ENCODE measurements around the gene RHOXF2.
"Not testable (repeated sequence)": the region's sequence is repeated elsewhere in the genome, so short reads cannot be mapped to it uniquely, and the experiment has no call there.

The RHOXF2 gene

GRCh38 chrX:120120223-120120622 is 38.2 kb upstream of the RHOXF2 start:
- Histone ChIP-seq H3K27ac (ENCODE audit: low read depth, low read length) (no peak overlapping the region), H3K36me3 (ENCODE audit: control insufficient read depth in 1 of 2, insufficient read depth in 2 of 2, low read length in 2 of 2) (no peaks in the 10 kb centered on the region), H3K23ac (ENCODE audit: low read length) (no peak overlapping the region), H3K9me3 (ENCODE audit: insufficient read depth, low read depth, low read length) (no peaks in the 10 kb centered on the region), H4K8ac (ENCODE audit: low read depth, low read length) (no peak overlapping the region), H3K14ac (ENCODE audit: low read length) (no peak overlapping the region), H2AK5ac (ENCODE audit: low read length) (no peak overlapping the region), H4K91ac (ENCODE audit: low read depth, low read length) (no peak overlapping the region), H3K79me2 (ENCODE audit: control insufficient read depth, insufficient read depth, low read length, poor library complexity) (no peaks in the 10 kb centered on the region), H3K79me1 (ENCODE audit: low read length) (no peaks in the 10 kb centered on the region), H3K4me1 (ENCODE audit: control insufficient read depth in 1 of 2, insufficient read depth in 2 of 2, low read length in 2 of 2) (no peaks in the 10 kb centered on the region), H4K12ac (ENCODE audit: low read depth, low read length) (no peak overlapping the region), H3K4me2 (ENCODE audit: low read length) (no peak overlapping the region), H2AFZ (ENCODE audit: insufficient read depth, low read length, poor library complexity) (no peak overlapping the region), H3K4ac (ENCODE audit: low read depth, low read length) (no peak overlapping the region), H3K4me3 (ENCODE audit: low read depth, low read length) (no peak overlapping the region), H2BK12ac (ENCODE audit: low read length) (no peak overlapping the region), H3K9ac (ENCODE audit: low read length) (no peak overlapping the region), H3K27me3 (ENCODE audit: insufficient read depth, low read length) (no peaks in the 10 kb centered on the region), H2BK120ac (ENCODE audit: insufficient read depth, low read length, poor library complexity) (no peak overlapping the region), H2BK5ac (ENCODE audit: low read depth, low read length, poor library complexity) (no peak overlapping the region), H3K18ac (ENCODE audit: low read length) (no peak overlapping the region)
- DNase-seq: no peak
- WGBS (ENCODE audit: extremely low coverage, insufficient coverage, insufficient read length): no CpG with 5 or more reads among the region's 12 CpGs

GRCh38 chrX:120125444-120125843 is 33.0 kb upstream of the RHOXF2 start:
- no peaks in the 10 kb centered on the region for H3K27me3 ChIP-seq (ENCODE audit: insufficient read depth, low read length)
- no peak overlapping the region for H3K9ac ChIP-seq (ENCODE audit: low read length)
- H3K79me2 ChIP-seq (ENCODE audit: control insufficient read depth, insufficient read depth, low read length, poor library complexity): no peaks in the 10 kb centered on the region
- H2AFZ ChIP-seq (ENCODE audit: insufficient read depth, low read length, poor library complexity): no peak overlapping the region
- H2AK5ac ChIP-seq (ENCODE audit: low read length): no peak overlapping the region
- H3K18ac ChIP-seq (ENCODE audit: low read length): no peak overlapping the region
- H4K8ac ChIP-seq (ENCODE audit: low read depth, low read length): no peak overlapping the region
- no peaks in the 10 kb centered on the region for H3K9me3 ChIP-seq (ENCODE audit: insufficient read depth, low read depth, low read length)
- no peaks in the 10 kb centered on the region for H3K4me1 ChIP-seq (ENCODE audit: control insufficient read depth in 1 of 2, insufficient read depth in 2 of 2, low read length in 2 of 2)
- H3K36me3 ChIP-seq (ENCODE audit: control insufficient read depth in 1 of 2, insufficient read depth in 2 of 2, low read length in 2 of 2): no peaks in the 10 kb centered on the region
- H3K27ac ChIP-seq (ENCODE audit: low read depth, low read length): no peak overlapping the region
- H4K12ac ChIP-seq (ENCODE audit: low read depth, low read length): no peak overlapping the region
- no peak overlapping the region for H4K91ac ChIP-seq (ENCODE audit: low read depth, low read length)
- no peak overlapping the region for H2BK120ac ChIP-seq (ENCODE audit: insufficient read depth, low read length, poor library complexity)
- H3K4me3 ChIP-seq (ENCODE audit: low read depth, low read length): no peak overlapping the region
- no CpG with 5 or more reads among the region's 3 CpGs for WGBS (ENCODE audit: extremely low coverage, insufficient coverage, insufficient read length)
- no peaks in the 10 kb centered on the region for H3K79me1 ChIP-seq (ENCODE audit: low read length)
- H3K23ac ChIP-seq (ENCODE audit: low read length): no peak overlapping the region
- no peak overlapping the region for H2BK5ac ChIP-seq (ENCODE audit: low read depth, low read length, poor library complexity)
- no peak overlapping the region for H3K14ac ChIP-seq (ENCODE audit: low read length)
- H3K4ac ChIP-seq (ENCODE audit: low read depth, low read length): no peak overlapping the region
- no peak for DNase-seq
- H3K4me2 ChIP-seq (ENCODE audit: low read length): no peak overlapping the region
- no peak overlapping the region for H2BK12ac ChIP-seq (ENCODE audit: low read length)

DNA sequence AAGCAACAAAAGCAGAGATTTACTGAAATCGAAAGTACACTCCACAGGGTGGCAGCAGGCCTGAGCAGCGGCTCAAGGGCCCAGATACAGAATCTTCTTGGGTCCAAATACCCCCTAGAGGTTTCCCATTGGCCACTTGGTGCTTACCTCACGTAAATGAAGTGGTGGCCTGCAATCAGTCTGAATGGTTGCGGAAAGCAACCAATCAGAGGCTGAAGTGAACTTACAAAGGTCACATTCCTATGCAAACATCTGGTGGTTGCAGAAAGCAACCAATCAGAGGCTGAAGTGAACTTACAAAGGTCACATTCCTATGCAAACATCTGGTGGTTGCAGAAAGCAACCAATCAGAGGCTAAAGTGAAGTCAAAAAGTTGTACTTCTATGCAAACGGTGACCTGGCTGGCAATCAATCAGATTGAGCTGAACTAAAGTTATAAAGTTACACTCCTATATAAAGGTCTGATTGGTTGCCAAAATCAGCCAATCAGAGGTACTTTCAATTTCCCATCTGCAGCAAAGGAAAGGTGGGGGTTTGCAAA is 30.0 kb upstream of the RHOXF2 start:
- no CpG with 5 or more reads among the region's 5 CpGs for WGBS (ENCODE audit: extremely low coverage, insufficient coverage, insufficient read length)
- H3K27ac ChIP-seq (ENCODE audit: low read depth, low read length); H3K4ac ChIP-seq (ENCODE audit: low read depth, low read length); H3K4me3 ChIP-seq (ENCODE audit: low read depth, low read length); DNase-seq; H3K14ac ChIP-seq (ENCODE audit: low read length); H2BK12ac ChIP-seq (ENCODE audit: low read length); H3K4me1 ChIP-seq (ENCODE audit: control insufficient read depth in 1 of 2, insufficient read depth in 2 of 2, low read length in 2 of 2); H3K4me2 ChIP-seq (ENCODE audit: low read length); H4K91ac ChIP-seq (ENCODE audit: low read depth, low read length); H3K9me3 ChIP-seq (ENCODE audit: insufficient read depth, low read depth, low read length); H3K27me3 ChIP-seq (ENCODE audit: insufficient read depth, low read length); H2AFZ ChIP-seq (ENCODE audit: insufficient read depth, low read length, poor library complexity); H2BK5ac ChIP-seq (ENCODE audit: low read depth, low read length, poor library complexity); H3K9ac ChIP-seq (ENCODE audit: low read length); H3K79me1 ChIP-seq (ENCODE audit: low read length); H3K23ac ChIP-seq (ENCODE audit: low read length); H3K18ac ChIP-seq (ENCODE audit: low read length); H2BK120ac ChIP-seq (ENCODE audit: insufficient read depth, low read length, poor library complexity); H3K36me3 ChIP-seq (ENCODE audit: control insufficient read depth in 1 of 2, insufficient read depth in 2 of 2, low read length in 2 of 2); H4K8ac ChIP-seq (ENCODE audit: low read depth, low read length); H3K79me2 ChIP-seq (ENCODE audit: control insufficient read depth, insufficient read depth, low read length, poor library complexity); H2AK5ac ChIP-seq (ENCODE audit: low read length); H4K12ac ChIP-seq (ENCODE audit: low read depth, low read length): not testable (repeated sequence)

GRCh38 chrX:120136128-120136527 is 22.3 kb upstream of the RHOXF2 start:
- Histone ChIP-seq H3K79me2 (ENCODE audit: control insufficient read depth, insufficient read depth, low read length, poor library complexity) (no peaks in the 10 kb centered on the region), H2BK12ac (ENCODE audit: low read length) (no peak overlapping the region), H4K91ac (ENCODE audit: low read depth, low read length) (no peak overlapping the region), H3K27ac (ENCODE audit: low read depth, low read length) (no peak overlapping the region), H2AK5ac (ENCODE audit: low read length) (no peak overlapping the region), H2AFZ (ENCODE audit: insufficient read depth, low read length, poor library complexity) (no peak overlapping the region), H3K4me3 (ENCODE audit: low read depth, low read length) (no peak overlapping the region), H3K14ac (ENCODE audit: low read length) (no peak overlapping the region), H4K8ac (ENCODE audit: low read depth, low read length) (no peak overlapping the region), H3K79me1 (ENCODE audit: low read length) (no peaks in the 10 kb centered on the region), H3K27me3 (ENCODE audit: insufficient read depth, low read length) (no peaks in the 10 kb centered on the region), H3K4me2 (ENCODE audit: low read length) (no peak overlapping the region), H3K36me3 (ENCODE audit: control insufficient read depth in 1 of 2, insufficient read depth in 2 of 2, low read length in 2 of 2) (no peaks in the 10 kb centered on the region), H2BK5ac (ENCODE audit: low read depth, low read length, poor library complexity) (no peak overlapping the region), H3K18ac (ENCODE audit: low read length) (no peak overlapping the region), H3K9ac (ENCODE audit: low read length) (no peak overlapping the region), H3K23ac (ENCODE audit: low read length) (no peak overlapping the region), H2BK120ac (ENCODE audit: insufficient read depth, low read length, poor library complexity) (no peak overlapping the region), H3K9me3 (ENCODE audit: insufficient read depth, low read depth, low read length) (no peaks in the 10 kb centered on the region), H3K4me1 (ENCODE audit: control insufficient read depth in 1 of 2, insufficient read depth in 2 of 2, low read length in 2 of 2) (no peaks in the 10 kb centered on the region), H3K4ac (ENCODE audit: low read depth, low read length) (no peak overlapping the region), H4K12ac (ENCODE audit: low read depth, low read length) (no peak overlapping the region)
- DNase-seq: no peak
- WGBS (ENCODE audit: extremely low coverage, insufficient coverage, insufficient read length): no CpG with 5 or more reads among the region's 6 CpGs
